ENCODE results near the gene DNTTIP2.
A peak's percentile ranks its signal among the peaks of the same experiment; 100 is the strongest.

DNA sequence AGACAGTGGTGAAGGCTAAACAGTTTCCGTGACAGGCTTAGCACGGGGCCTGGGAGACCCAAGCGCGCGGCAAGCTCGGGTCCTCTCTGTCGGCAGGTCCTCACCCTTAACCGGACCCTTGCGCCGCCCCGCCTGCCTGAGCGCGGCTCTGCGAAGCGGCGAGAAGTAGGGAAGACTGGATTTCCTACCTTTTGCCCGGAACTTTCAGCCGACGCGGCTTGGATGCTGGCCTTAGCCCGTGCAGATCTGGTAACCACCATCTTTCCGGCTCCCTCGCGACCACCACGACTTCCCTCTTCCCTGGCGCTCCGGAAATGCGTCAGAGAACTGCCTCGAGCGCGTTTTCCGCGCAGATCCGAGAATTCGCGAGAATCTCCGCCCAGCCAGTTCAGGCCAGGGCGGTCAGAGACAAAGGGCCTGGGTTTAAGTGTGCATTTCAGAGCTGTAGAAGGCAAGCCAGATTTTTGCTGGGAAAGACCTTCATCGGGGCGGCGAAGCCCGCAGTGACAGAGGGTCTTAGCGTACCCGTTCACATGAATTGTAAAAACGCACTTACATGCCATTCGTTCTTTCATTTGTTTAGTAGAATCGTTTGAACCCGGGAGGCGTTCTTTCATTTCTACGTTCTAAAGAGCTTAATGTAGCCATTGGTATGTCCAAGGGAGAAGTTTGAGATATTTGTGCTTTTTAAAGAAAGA is at the start of gene DNTTIP2:
- TF ChIP-seq, protein P1, sequence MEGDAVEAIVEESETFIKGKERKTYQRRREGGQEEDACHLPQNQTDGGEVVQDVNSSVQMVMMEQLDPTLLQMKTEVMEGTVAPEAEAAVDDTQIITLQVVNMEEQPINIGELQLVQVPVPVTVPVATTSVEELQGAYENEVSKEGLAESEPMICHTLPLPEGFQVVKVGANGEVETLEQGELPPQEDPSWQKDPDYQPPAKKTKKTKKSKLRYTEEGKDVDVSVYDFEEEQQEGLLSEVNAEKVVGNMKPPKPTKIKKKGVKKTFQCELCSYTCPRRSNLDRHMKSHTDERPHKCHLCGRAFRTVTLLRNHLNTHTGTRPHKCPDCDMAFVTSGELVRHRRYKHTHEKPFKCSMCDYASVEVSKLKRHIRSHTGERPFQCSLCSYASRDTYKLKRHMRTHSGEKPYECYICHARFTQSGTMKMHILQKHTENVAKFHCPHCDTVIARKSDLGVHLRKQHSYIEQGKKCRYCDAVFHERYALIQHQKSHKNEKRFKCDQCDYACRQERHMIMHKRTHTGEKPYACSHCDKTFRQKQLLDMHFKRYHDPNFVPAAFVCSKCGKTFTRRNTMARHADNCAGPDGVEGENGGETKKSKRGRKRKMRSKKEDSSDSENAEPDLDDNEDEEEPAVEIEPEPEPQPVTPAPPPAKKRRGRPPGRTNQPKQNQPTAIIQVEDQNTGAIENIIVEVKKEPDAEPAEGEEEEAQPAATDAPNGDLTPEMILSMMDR (IDR thresholded peaks at IDR 0.05; ENCODE audit: extremely low read depth in 1 of 2, insufficient read depth in 1 of 2, low read depth in 1 of 2, low read length in 2 of 2), result no peak
- TF ChIP-seq POLR2A (IDR thresholded peaks at IDR 0.05; ENCODE audit: low read depth, low read length) (peak; percentile 90), GATA2 (IDR thresholded peaks at IDR 0.05; ENCODE audit: insufficient read depth, insufficient read length, low read depth, low read length) (no peak)
